ENCODE measurements around the gene DBH.

The DBH gene

GRCh38 chr9:133607381-133607780 is 28.8 kb upstream of the DBH start:
- ATAC-seq: no peak

GRCh38 chr9:133607976-133608375 is 28.2 kb upstream of the DBH start:
- ATAC-seq: no peak
- TF ChIP-seq ISL1 (CRISPR knock-in tag; IDR thresholded peaks at IDR 0.05) (no peak), ESRRG (CRISPR knock-in tag; IDR thresholded peaks at IDR 0.05) (no peak), ZNF8 (CRISPR knock-in tag; IDR thresholded peaks at IDR 0.05) (no peak), POU6F1 (CRISPR knock-in tag; IDR thresholded peaks at IDR 0.05; ENCODE audit: borderline replicate concordance, low read depth) (no peak), ZNF70 (CRISPR knock-in tag; IDR thresholded peaks at IDR 0.05) (no peak), SNAI2 (CRISPR knock-in tag; IDR thresholded peaks at IDR 0.05) (no peak), CSRNP3 (CRISPR knock-in tag; IDR thresholded peaks at IDR 0.05) (no peak), RARB (CRISPR knock-in tag; IDR thresholded peaks at IDR 0.05) (no peak), OSR1 (CRISPR knock-in tag; IDR thresholded peaks at IDR 0.05) (no peak)

More at GRCh38 chr9:133607381-133607780, 28.8 kb upstream of the DBH start:
- no peak for TF ChIP-seq PATZ1 (CRISPR knock-in tag; IDR thresholded peaks at IDR 0.05; ENCODE audit: borderline replicate concordance)
- TF ChIP-seq ZNF565 (CRISPR knock-in tag; conservative IDR thresholded peaks at IDR 0.05; ENCODE audit: low read depth): no peak
- TF ChIP-seq POU6F1 (CRISPR knock-in tag; IDR thresholded peaks at IDR 0.05; ENCODE audit: borderline replicate concordance, low read depth): no peak
- TF ChIP-seq ESRRG (CRISPR knock-in tag; IDR thresholded peaks at IDR 0.05): no peak
- TF ChIP-seq RARB (CRISPR knock-in tag; IDR thresholded peaks at IDR 0.05): no peak
- no peak for TF ChIP-seq CREB5 (CRISPR knock-in tag; IDR thresholded peaks at IDR 0.05; ENCODE audit: low read depth)
- TF ChIP-seq ZFP3 (CRISPR knock-in tag; IDR thresholded peaks at IDR 0.05): no peak
- TF ChIP-seq CSRNP3 (CRISPR knock-in tag; IDR thresholded peaks at IDR 0.05): no peak
- no peak for TF ChIP-seq PPARA (CRISPR knock-in tag; IDR thresholded peaks at IDR 0.05; ENCODE audit: borderline replicate concordance)
- no peak for TF ChIP-seq SNAI2 (CRISPR knock-in tag; IDR thresholded peaks at IDR 0.05)
- no peak for TF ChIP-seq ARNTL (CRISPR knock-in tag; IDR thresholded peaks at IDR 0.05; ENCODE audit: borderline replicate concordance, low read depth)
- no peak for TF ChIP-seq ZNF70 (CRISPR knock-in tag; IDR thresholded peaks at IDR 0.05)
- TF ChIP-seq GLIS3 (CRISPR knock-in tag; IDR thresholded peaks at IDR 0.05): no peak
- TF ChIP-seq BACH2 (CRISPR knock-in tag; IDR thresholded peaks at IDR 0.05; ENCODE audit: borderline replicate concordance): no peak
- TF ChIP-seq TCF4 (CRISPR knock-in tag; IDR thresholded peaks at IDR 0.05; ENCODE audit: borderline replicate concordance): no peak
- TF ChIP-seq CSDC2 (CRISPR knock-in tag; IDR thresholded peaks at IDR 0.05): no peak
- no peak for TF ChIP-seq ZC3H10 (CRISPR knock-in tag; IDR thresholded peaks at IDR 0.05)
- no peak for TF ChIP-seq OSR1 (CRISPR knock-in tag; IDR thresholded peaks at IDR 0.05)
- TF ChIP-seq TOX (CRISPR knock-in tag; IDR thresholded peaks at IDR 0.05; ENCODE audit: borderline replicate concordance): no peak

GRCh38 chr9:133608382-133608781 is 27.8 kb upstream of the DBH start:
- no peak for ATAC-seq
- no peak for TF ChIP-seq OSR1 (CRISPR knock-in tag; IDR thresholded peaks at IDR 0.05)
- no peak for TF ChIP-seq GLIS3 (CRISPR knock-in tag; IDR thresholded peaks at IDR 0.05)
- TF ChIP-seq TCF4 (CRISPR knock-in tag; IDR thresholded peaks at IDR 0.05; ENCODE audit: borderline replicate concordance): no peak
- TF ChIP-seq ARNTL (CRISPR knock-in tag; IDR thresholded peaks at IDR 0.05; ENCODE audit: borderline replicate concordance, low read depth): no peak
- TF ChIP-seq ESRRG (CRISPR knock-in tag; IDR thresholded peaks at IDR 0.05): no peak
- TF ChIP-seq ZNF565 (CRISPR knock-in tag; conservative IDR thresholded peaks at IDR 0.05; ENCODE audit: low read depth): no peak
- no peak for TF ChIP-seq POU6F1 (CRISPR knock-in tag; IDR thresholded peaks at IDR 0.05; ENCODE audit: borderline replicate concordance, low read depth)
- no peak for TF ChIP-seq ZC3H10 (CRISPR knock-in tag; IDR thresholded peaks at IDR 0.05)
- TF ChIP-seq CSDC2 (CRISPR knock-in tag; IDR thresholded peaks at IDR 0.05): no peak
- TF ChIP-seq PPARA (CRISPR knock-in tag; IDR thresholded peaks at IDR 0.05; ENCODE audit: borderline replicate concordance): no peak
- no peak for TF ChIP-seq PATZ1 (CRISPR knock-in tag; IDR thresholded peaks at IDR 0.05; ENCODE audit: borderline replicate concordance)
- TF ChIP-seq TOX (CRISPR knock-in tag; IDR thresholded peaks at IDR 0.05; ENCODE audit: borderline replicate concordance): no peak
- TF ChIP-seq SNAI2 (CRISPR knock-in tag; IDR thresholded peaks at IDR 0.05): no peak
- TF ChIP-seq ISL1 (CRISPR knock-in tag; IDR thresholded peaks at IDR 0.05): no peak
- no peak for TF ChIP-seq ZNF70 (CRISPR knock-in tag; IDR thresholded peaks at IDR 0.05)
- no peak for TF ChIP-seq RARB (CRISPR knock-in tag; IDR thresholded peaks at IDR 0.05)
- no peak for TF ChIP-seq ZFP3 (CRISPR knock-in tag; IDR thresholded peaks at IDR 0.05)
- no peak for TF ChIP-seq ZFP30 (CRISPR knock-in tag; IDR thresholded peaks at IDR 0.05)

All from SK-N-SH treated with all-trans-retinoic acid at 6 μM for 48 hours (cell line).